CD14-positive monocyte (primary cell): ENCODE measurements around the gene ABCC11. TPM values are rescaled to one million over a fixed set of nuclear protein-coding genes. Genes with fewer than 3 reads are reported as not detected.

ENCODE experiments used
- DNase-seq, 3 donors: peaks; one replicate each; pipeline ENCODE4 v3.0.0-alpha.2; 2011 to 2022
- H2AFZ ChIP-seq: 2 replicates; pipeline ENCODE4 v1.6.0; 2012; ENCODE audit warnings: mild to moderate bottlenecking, low read depth, low read length, inconsistent platforms; ENCODE audit not compliant: insufficient read depth, poor library complexity, severe bottlenecking
- H3K27ac ChIP-seq, 2 donors: 1 replicate in 1 of 2; 2 replicates in 1 of 2; pipeline ENCODE4 v1.5.1; 2012 to 2013; ENCODE audit warnings: low read length in 2 of 2, control low read depth in 1 of 2, inconsistent platforms in 1 of 2, low read depth in 1 of 2, mild to moderate bottlenecking in 1 of 2
- H3K27me3 ChIP-seq, 2 donors: one replicate each; pipeline versions ENCODE4 v1.6.0 to v1.6.1; 2011 to 2013; ENCODE audit warnings: low read length in 2 of 2; ENCODE audit not compliant: control insufficient read depth in 2 of 2, insufficient read depth in 2 of 2
- H3K36me3 ChIP-seq, 2 donors: replicated peaks in 1 of 2; 1 replicate in 1 of 2; 2 replicates in 1 of 2; pipeline versions ENCODE4 v1.5.1 to v1.6.1; 2012 to 2013; ENCODE audit warnings: low read length in 2 of 2, control low read depth in 1 of 2, inconsistent platforms in 1 of 2, mild to moderate bottlenecking in 1 of 2; ENCODE audit not compliant: insufficient read depth in 2 of 2, control insufficient read depth in 1 of 2
- H3K4me1 ChIP-seq, 2 donors: 1 replicate in 1 of 2; 2 replicates in 1 of 2; pipeline versions ENCODE4 v1.5.1 to v1.6.1; 2012 to 2013; ENCODE audit warnings: low read length in 2 of 2, control low read depth in 1 of 2, inconsistent platforms in 1 of 2, mild to moderate bottlenecking in 1 of 2, moderate library complexity in 1 of 2; ENCODE audit not compliant: insufficient read depth in 2 of 2, control insufficient read depth in 1 of 2
- H3K4me2 ChIP-seq: replicated peaks from 2 replicates; pipeline ENCODE3; 2012; ENCODE audit warnings: low read length, moderate library complexity, mild to moderate bottlenecking; ENCODE audit not compliant: poor library complexity, severe bottlenecking; ENCODE audit errors: extremely low read depth
- H3K4me3 ChIP-seq, 3 experiments: fragments of 200-600 bp in 1 of 3; sonication (generic) in 1 of 3; replicated peaks in 1 of 3; 1 replicate in 2 of 3; 2 replicates in 1 of 3; pipeline ENCODE4 v1.5.1; 2011 to 2013; ENCODE audit warnings: low read length in 3 of 3, mild to moderate bottlenecking in 3 of 3, control low read depth in 2 of 3, low read depth in 2 of 3, inconsistent platforms in 1 of 3, moderate library complexity in 1 of 3
- H3K79me2 ChIP-seq: 2 replicates; pipeline ENCODE4 v1.6.0; 2012; ENCODE audit warnings: mild to moderate bottlenecking, control low read depth, inconsistent platforms, low read length, moderate library complexity; ENCODE audit not compliant: insufficient read depth
- H3K9ac ChIP-seq: 2 replicates; pipeline ENCODE4 v1.6.0; 2017; ENCODE audit warnings: low read length, mild to moderate bottlenecking; ENCODE audit not compliant: insufficient read depth, poor library complexity, severe bottlenecking
- H3K9me3 ChIP-seq, 2 donors: replicated peaks in 1 of 2; 1 replicate in 1 of 2; 2 replicates in 1 of 2; pipeline versions ENCODE4 v1.5.1 to v1.6.1; 2012 to 2013; ENCODE audit warnings: low read length in 2 of 2, control low read depth in 1 of 2; ENCODE audit not compliant: control insufficient read depth in 1 of 2, insufficient read depth in 1 of 2
- H4K20me1 ChIP-seq: 2 replicates; pipeline ENCODE4 v1.6.0; 2012; ENCODE audit warnings: mild to moderate bottlenecking, low read length, control low read depth, moderate library complexity; ENCODE audit not compliant: insufficient read depth
- H3K27ac Mint-ChIP-seq, 7 donors: one replicate each; pipeline ENCODE4 v1.8.0; 2020; ENCODE audit warnings: mild to moderate bottlenecking in 7 of 7, mixed read lengths in 7 of 7, moderate library complexity in 6 of 7, inconsistent platforms in 2 of 7
- H3K27me3 Mint-ChIP-seq, 3 donors: one replicate each; pipeline ENCODE4 v1.8.0; 2021 to 2022; ENCODE audit warnings: low read depth in 3 of 3, mild to moderate bottlenecking in 3 of 3, mixed read lengths in 3 of 3, moderate library complexity in 3 of 3, inconsistent platforms in 1 of 3
- H3K36me3 Mint-ChIP-seq, 2 donors: one replicate each; pipeline ENCODE4 v1.8.0; 2020; ENCODE audit warnings: mixed read lengths in 2 of 2, inconsistent platforms in 1 of 2, mild to moderate bottlenecking in 1 of 2
- H3K4me1 Mint-ChIP-seq: one replicate; pipeline ENCODE4 v1.8.0; 2020; ENCODE audit warnings: mild to moderate bottlenecking, mixed read lengths
- H3K4me3 Mint-ChIP-seq, 2 donors: one replicate each; pipeline ENCODE4 v1.8.0; 2020; ENCODE audit warnings: mild to moderate bottlenecking in 2 of 2, mixed read lengths in 2 of 2, moderate library complexity in 1 of 2
- H3K9me3 Mint-ChIP-seq, 7 donors: one replicate each; pipeline ENCODE4 v1.8.0; 2020 to 2022; ENCODE audit warnings: mixed read lengths in 7 of 7, mild to moderate bottlenecking in 6 of 7, moderate library complexity in 6 of 7, inconsistent platforms in 2 of 7
- CTCF ChIP-seq: fragments of 200-600 bp; IDR thresholded peaks from one replicate; pipeline ENCODE4 v1.8.0; 2022; ENCODE audit warnings: antibody characterized with exemption, mild to moderate bottlenecking
- WGBS: methylation state at CpG from one replicate; pipeline ENCODE4 v1.1.5; 2013; ENCODE audit warnings: missing lambda C conversion rate; ENCODE audit not compliant: insufficient coverage; 5-methylcytosine and 5-hydroxymethylcytosine counted together
- intact Hi-C, 2 donors: fragments of 100-400 bp; cut with micrococcal nuclease; formaldehyde crosslinking; loops; one replicate each; pipeline versions ENCODE4 v1.15.0 to v1.15.1; 2023
- polyA plus RNA-seq, 3 donors: library from polyadenylated mRNA; depleted of rRNA in 1 of 3; unstranded in 2 of 3; stranded (reverse) in 1 of 3; fragments of 300-500 nt in 2 of 3; fragments of >200 nt in 1 of 3; fragmentation: Illumina TruSeq in 2 of 3; gene quantifications; 1 replicate in 2 of 3; 2 replicates in 1 of 3; pipeline ENCODE4 v1.2.3, GENCODE V29; 2012 to 2021

The ABCC11 gene
- polyA plus RNA-seq, 3 donors: 0.03 TPM; not detected in 2

DNA sequence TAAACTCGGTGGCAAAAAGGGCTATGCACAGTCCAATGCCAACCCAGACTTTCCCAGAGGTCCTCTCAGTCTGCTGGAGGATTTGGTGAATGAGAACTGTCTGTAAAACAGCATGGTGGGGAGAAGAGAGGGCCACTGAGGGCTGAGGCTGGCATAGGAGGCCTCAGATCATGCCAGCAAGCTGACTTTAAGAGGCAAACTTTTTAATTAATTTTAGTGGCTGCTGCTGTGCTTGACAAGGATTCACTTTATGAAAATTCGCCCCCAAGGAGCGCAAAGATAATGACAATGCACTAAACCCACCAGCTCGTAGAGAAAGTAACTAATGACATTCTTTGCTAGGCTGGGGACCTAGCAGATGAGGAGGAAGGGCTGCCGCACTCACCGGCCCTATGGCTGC is 106.5 kb downstream of the ABCC11 start:
- intact Hi-C loops: no loop called here
- Histone ChIP-seq H2AFZ (no peak overlapping the region), H3K9ac (no peak overlapping the region), H3K79me2 (no peaks in the 10 kb centered on the region), H3K36me3 (no peaks in the 10 kb centered on the region), H3K4me3 (no peak overlapping the region), H4K20me1 (no peaks in the 10 kb centered on the region), H3K27ac (no peak overlapping the region), H3K9me3 (no peaks in the 10 kb centered on the region), H3K4me1 (no peaks in the 10 kb centered on the region), H3K4me2 (no peak overlapping the region), H3K27me3 (no peaks in the 10 kb centered on the region)
- 95% methylated on average over 4 of the region's 6 CpGs for WGBS
- Mint-ChIP-seq H3K36me3 (no peaks in the 10 kb centered on the region), H3K27ac (no peak overlapping the region), H3K4me3 (no peak overlapping the region), H3K9me3 (peaks cover 0 to 4% (median under 1%) of the 10 kb centered on the region in 7 donors), H3K27me3 (peaks cover 4 to 12% (median 5%) of the 10 kb centered on the region in 3 donors), H3K4me1 (peaks cover 2% of the 10 kb centered on the region)
- TF ChIP-seq CTCF: no peak
- DNase-seq: no peak

GRCh38 chr16:48139517-48139916 is 107.8 kb downstream of the ABCC11 start:
- H3K27ac Mint-ChIP-seq: no peak overlapping the region
- no peak overlapping the region for H3K9ac ChIP-seq
- H3K4me3 ChIP-seq: no peak overlapping the region
- peaks cover 4 to 14% (median 5%) of the 10 kb centered on the region in 3 donors for H3K27me3 Mint-ChIP-seq
- H3K4me3 Mint-ChIP-seq: no peak overlapping the region
- no peaks in the 10 kb centered on the region for H3K9me3 ChIP-seq
- H3K4me1 Mint-ChIP-seq: peaks cover 2% of the 10 kb centered on the region
- intact Hi-C loops: no loop called here
- H3K36me3 ChIP-seq: no peaks in the 10 kb centered on the region
- H2AFZ ChIP-seq: no peak overlapping the region
- no peaks in the 10 kb centered on the region for H3K4me1 ChIP-seq
- no peaks in the 10 kb centered on the region for H3K36me3 Mint-ChIP-seq
- WGBS: no CpG with 5 or more reads among the region's 3 CpGs
- no peaks in the 10 kb centered on the region for H4K20me1 ChIP-seq
- no peaks in the 10 kb centered on the region for H3K79me2 ChIP-seq
- DNase-seq: no peak
- no peak overlapping the region for H3K4me2 ChIP-seq
- H3K27ac ChIP-seq: no peak overlapping the region
- H3K9me3 Mint-ChIP-seq: peaks cover 0 to 4% (median 0%) of the 10 kb centered on the region in 7 donors
- no peaks in the 10 kb centered on the region for H3K27me3 ChIP-seq
- TF ChIP-seq CTCF: no peak
